ENCODE data around the gene OR5D14. TPM values are rescaled to one million over a fixed set of nuclear protein-coding genes. Genes with fewer than 3 reads are reported as not detected.

The OR5D14 gene
- total RNA-seq (2014; rRNA removed; shearing (Covaris generic)): 0.37 TPM in 1 of 2 replicates, not detected in the other
- polyA plus RNA-seq (2015; cell fraction: cytosol; rRNA removed): not detected in 2 replicates
- not detected in 2 replicates for polyA plus RNA-seq (2015; cell fraction: nucleus; rRNA removed)

DNA sequence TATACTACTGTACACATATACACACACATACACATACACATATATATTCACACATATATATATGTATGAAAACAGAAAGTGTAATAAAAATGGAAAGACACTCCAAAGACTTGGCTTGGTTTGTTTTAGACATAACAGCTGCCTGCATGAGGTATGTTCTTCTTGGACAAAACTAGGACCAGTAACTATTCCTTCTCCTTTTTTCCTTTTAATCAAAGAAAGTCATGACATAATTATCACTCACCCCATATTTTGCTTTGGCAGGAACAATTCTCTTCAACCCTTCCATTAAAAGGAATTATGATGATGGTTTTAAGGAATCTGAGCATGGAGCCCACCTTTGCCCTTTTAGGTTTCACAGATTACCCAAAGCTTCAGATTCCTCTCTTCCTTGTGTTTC, at the start of gene OR5D14:
Gene OR5D14, plus strand, starts transcription at position 301 of the 400 bp plus-strand sequence. Its CDS starts 0 bp downstream, at position 301.
- no peak for DNase-seq (ENCODE audit: low read depth, low spot score)
- in situ Hi-C loops (cut with HindIII; ENCODE audit: low pct_unique_long_range_greater_than_20kb, low sequenced_read_pairs): no loop called here

DNA sequence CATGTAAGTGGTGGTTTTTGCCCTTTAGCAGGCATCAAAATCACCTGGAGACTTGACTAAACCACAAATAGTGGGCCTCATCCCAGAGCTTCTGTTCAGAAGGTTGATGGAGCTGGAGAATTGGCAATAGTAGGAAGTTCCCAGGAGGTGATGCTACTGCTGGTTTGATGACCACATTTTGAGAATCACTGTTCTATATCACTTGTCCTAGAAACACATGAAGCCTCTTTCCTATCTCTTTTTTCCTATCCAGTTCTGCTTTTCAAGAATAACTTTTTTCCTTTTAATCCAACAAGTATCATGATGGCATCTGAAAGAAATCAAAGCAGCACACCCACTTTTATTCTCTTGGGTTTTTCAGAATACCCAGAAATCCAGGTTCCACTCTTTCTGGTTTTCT, 22.2 kb upstream of the OR5D14 start, which contains the start of gene OR5D13:
Gene OR5D13, plus strand, starts transcription at position 301 of the 400 bp plus-strand sequence. Its CDS starts 0 bp downstream, at position 301.
- no peak for DNase-seq (ENCODE audit: low read depth, low spot score)
- in situ Hi-C loops (cut with HindIII; ENCODE audit: low pct_unique_long_range_greater_than_20kb, low sequenced_read_pairs): no loop called here

DNA sequence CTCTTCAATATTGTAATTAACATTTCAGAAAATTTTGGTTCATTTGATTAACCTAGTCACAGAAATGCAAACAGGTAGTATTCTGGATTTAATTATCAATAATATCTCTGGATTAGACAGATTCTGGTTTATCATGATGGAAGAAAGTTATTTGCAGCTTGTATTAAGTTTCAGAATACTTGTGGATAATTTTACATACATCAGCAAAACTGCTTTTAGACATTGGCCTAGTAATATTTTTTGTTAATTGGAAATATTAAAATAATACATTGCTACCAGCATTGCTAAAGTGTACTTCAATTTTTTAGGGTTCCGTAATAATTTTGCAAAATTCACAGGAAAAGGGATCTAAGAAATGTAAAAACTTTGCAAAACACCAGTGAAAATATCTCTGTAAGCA, 3.8 kb upstream of the OR5D14 start:
- DNase-seq (ENCODE audit: low read depth, low spot score): no peak
- in situ Hi-C loops (cut with HindIII; ENCODE audit: low pct_unique_long_range_greater_than_20kb, low sequenced_read_pairs): no loop called here

DNA sequence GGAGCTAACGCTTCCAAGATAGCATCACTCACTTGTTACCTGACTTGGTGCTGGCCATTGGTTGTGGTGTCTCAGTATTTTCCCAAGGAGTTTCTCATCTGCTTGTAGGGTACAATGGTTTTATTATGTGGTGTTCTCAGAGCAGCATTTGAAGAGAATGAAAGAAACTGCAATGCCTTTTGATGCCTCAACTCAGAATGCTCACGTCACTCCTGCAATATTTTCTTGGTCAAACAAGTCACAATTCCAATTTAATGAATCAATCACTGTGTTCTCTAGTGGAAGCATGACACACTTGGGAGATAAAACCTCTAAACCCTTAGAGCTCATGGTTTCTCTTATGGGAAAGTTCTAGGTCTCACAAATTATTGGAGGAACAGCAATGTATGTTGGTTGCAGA, 2.0 kb upstream of the OR5D14 start:
- in situ Hi-C loops (cut with HindIII; ENCODE audit: low pct_unique_long_range_greater_than_20kb, low sequenced_read_pairs): no loop called here
- peak; percentile 92 for DNase-seq (ENCODE audit: low read depth, low spot score)

DNA sequence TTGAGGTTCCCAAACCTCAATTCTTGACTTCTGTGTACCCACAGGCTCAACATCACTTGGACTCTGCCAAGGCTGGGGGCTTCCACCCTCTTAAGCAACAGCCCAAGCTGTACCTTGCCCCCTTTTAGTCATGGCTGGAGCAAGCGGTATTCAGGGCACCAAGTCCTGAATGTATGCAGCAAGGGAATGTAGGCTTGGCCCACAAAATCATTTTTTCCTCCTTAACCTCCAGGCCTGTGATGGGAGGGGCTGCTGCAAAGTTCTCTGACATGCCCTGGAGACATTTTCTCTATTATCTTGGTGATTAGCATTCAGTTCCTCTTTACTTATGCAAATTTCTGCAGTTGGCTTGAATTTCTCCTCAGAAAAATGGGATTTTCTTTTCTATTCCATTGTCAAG, 10.9 kb downstream of the OR5D14 start:
- DNase-seq (ENCODE audit: low read depth, low spot score): no peak
- in situ Hi-C loops (cut with HindIII; ENCODE audit: low pct_unique_long_range_greater_than_20kb, low sequenced_read_pairs): no loop called here

DNA sequence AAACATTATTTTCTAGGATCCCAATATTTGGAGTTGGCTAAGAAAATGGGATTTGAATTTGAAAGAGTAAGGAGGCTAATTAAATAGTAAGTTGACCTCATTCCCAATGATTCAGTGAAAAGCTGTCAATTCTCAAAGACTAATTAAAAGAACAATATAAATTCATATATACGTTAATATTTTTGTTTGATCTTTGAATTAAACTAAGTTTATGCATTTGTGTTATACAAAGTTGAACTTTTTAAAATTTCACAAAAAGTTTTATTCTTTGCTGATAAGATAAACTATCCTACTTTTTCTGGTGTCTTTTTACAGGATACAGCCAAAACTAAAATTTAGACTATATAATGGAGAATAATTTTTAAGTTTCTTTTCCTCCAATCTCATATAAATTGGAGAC, 15.7 kb downstream of the OR5D14 start, which contains the start of gene OR5L1:
Gene OR5L1, plus strand, starts transcription at position 301 of the 400 bp plus-strand sequence. CDS start 100 bp downstream, outside the sequence.
- in situ Hi-C loops (cut with HindIII; ENCODE audit: low pct_unique_long_range_greater_than_20kb, low sequenced_read_pairs): no loop called here
- DNase-seq (ENCODE audit: low read depth, low spot score): no peak

DNA sequence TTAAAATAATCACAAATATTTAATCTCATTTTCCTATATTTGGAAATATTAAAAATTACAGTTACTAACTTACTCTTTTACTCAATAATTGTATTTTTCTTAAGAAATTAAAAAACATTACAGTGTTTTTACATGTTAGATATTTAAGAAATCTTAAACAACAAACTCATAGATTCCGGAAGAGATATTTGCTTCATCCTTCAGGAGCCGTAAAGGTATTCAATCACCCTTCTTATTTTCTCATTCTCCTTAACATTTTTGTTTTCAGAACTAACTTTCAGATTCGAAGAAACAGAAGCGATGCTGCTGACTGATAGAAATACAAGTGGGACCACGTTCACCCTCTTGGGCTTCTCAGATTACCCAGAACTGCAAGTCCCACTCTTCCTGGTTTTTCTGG, 24.0 kb downstream of the OR5D14 start, which contains the start of gene OR5D18:
Gene OR5D18, plus strand, starts transcription at position 301 of the 400 bp plus-strand sequence. Its CDS starts 0 bp downstream, at position 301.
- no peak for DNase-seq (ENCODE audit: low read depth, low spot score)
- in situ Hi-C loops (cut with HindIII; ENCODE audit: low pct_unique_long_range_greater_than_20kb, low sequenced_read_pairs): no loop called here

DNA sequence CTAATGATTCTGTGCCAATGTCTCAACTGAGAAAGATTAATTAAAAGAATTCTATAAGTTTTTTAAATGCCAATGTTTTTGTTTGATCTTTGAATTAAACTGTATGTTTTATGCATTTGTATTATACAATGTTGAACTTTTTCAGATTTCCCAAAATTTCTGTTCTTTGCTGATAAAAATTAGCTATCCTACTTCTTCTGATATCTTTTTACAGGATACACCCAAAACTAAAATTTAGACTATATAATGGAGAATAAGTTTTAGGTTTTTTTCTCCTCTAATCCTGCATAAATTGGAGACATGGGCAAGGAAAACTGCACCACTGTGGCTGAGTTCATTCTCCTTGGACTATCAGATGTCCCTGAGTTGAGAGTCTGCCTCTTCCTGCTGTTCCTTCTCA, 31.6 kb downstream of the OR5D14 start, which contains the start of gene OR5L2:
Gene OR5L2, plus strand, starts transcription at position 301 of the 400 bp plus-strand sequence. Its CDS starts 0 bp downstream, at position 301.
- DNase-seq (ENCODE audit: low read depth, low spot score): no peak
- in situ Hi-C loops (cut with HindIII; ENCODE audit: low pct_unique_long_range_greater_than_20kb, low sequenced_read_pairs): no loop called here

DNA sequence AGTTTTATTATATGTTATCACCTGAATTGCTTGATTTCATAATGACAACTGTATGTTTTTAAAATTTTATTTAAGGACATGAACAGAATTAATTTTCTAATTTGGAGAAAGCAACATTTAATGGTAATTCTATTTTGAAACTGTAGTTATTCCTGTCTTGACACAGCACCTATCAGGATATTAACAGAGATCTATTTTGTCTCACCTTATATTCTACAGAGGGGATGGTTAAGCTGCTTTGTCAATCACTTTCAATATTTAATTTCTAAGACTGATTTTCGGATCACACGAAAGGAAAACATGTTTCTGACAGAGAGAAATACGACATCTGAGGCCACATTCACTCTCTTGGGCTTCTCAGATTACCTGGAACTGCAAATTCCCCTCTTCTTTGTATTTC, 43.1 kb downstream of the OR5D14 start, which contains the start of gene OR5D16:
Gene OR5D16, plus strand, starts transcription at position 301 of the 400 bp plus-strand sequence. Its CDS starts 0 bp downstream, at position 301.
- in situ Hi-C loops (cut with HindIII; ENCODE audit: low pct_unique_long_range_greater_than_20kb, low sequenced_read_pairs): no loop called here
- no peak for DNase-seq (ENCODE audit: low read depth, low spot score)

Other genes starting within 250 kb of the OR5D14 start
- gene OR4C15, start 241.1 kb upstream of the OR5D14 start, total RNA-seq (2014; rRNA removed; shearing (Covaris generic)): not detected in 2 replicates
- not detected in 2 replicates for gene OR4C16, start 223.4 kb upstream of the OR5D14 start, total RNA-seq (2014; rRNA removed; shearing (Covaris generic))
- not detected in 2 replicates for gene OR4C11, start 187.9 kb upstream of the OR5D14 start, total RNA-seq (2014; rRNA removed; shearing (Covaris generic))
- gene OR4P4, start 160.4 kb upstream of the OR5D14 start, total RNA-seq (2014; rRNA removed; shearing (Covaris generic)): not detected in 2 replicates
- not detected in 2 replicates for gene OR4S2, start 147.2 kb upstream of the OR5D14 start, total RNA-seq (2014; rRNA removed; shearing (Covaris generic))
- not detected in 2 replicates for gene OR4C6, start 133.4 kb upstream of the OR5D14 start, total RNA-seq (2014; rRNA removed; shearing (Covaris generic))
- gene OR5D13, start 22.1 kb upstream of the OR5D14 start, total RNA-seq (2014; rRNA removed; shearing (Covaris generic)): not detected in 2 replicates
- not detected in 2 replicates for gene OR5L1, start 15.8 kb downstream of the OR5D14 start, total RNA-seq (2014; rRNA removed; shearing (Covaris generic))
- gene OR5D18, start 24.1 kb downstream of the OR5D14 start, total RNA-seq (2014; rRNA removed; shearing (Covaris generic)): not detected in 2 replicates
- gene OR5L2, start 31.7 kb downstream of the OR5D14 start, total RNA-seq (2014; rRNA removed; shearing (Covaris generic)): not detected in 2 replicates
- gene OR5D16, start 43.2 kb downstream of the OR5D14 start, total RNA-seq (2014; rRNA removed; shearing (Covaris generic)): not detected in 2 replicates
- gene TRIM51, start 87.7 kb downstream of the OR5D14 start, total RNA-seq (2014; rRNA removed; shearing (Covaris generic)): 23.7 and 23.9 TPM in 2 replicates
- gene OR5W2, start 119.0 kb downstream of the OR5D14 start, total RNA-seq (2014; rRNA removed; shearing (Covaris generic)): not detected in 2 replicates
- gene OR5I1, start 140.8 kb downstream of the OR5D14 start, total RNA-seq (2014; rRNA removed; shearing (Covaris generic)): not detected in 2 replicates
- not detected in 2 replicates for gene OR10AG1, start 174.4 kb downstream of the OR5D14 start, total RNA-seq (2014; rRNA removed; shearing (Covaris generic))
- gene OR5F1, start 199.1 kb downstream of the OR5D14 start, total RNA-seq (2014; rRNA removed; shearing (Covaris generic)): not detected in 2 replicates
- not detected in 2 replicates for gene OR5AS1, start 232.1 kb downstream of the OR5D14 start, total RNA-seq (2014; rRNA removed; shearing (Covaris generic))

Data from SK-MEL-5 (cell line).